Activated gamma-delta T cell treated with Interleukin-2 at 50 U/mL for 16 hours (primary cell): Measurements from ENCODE around the gene PAQR3.
"Not testable (repeated sequence)": the region's sequence is repeated elsewhere in the genome, so short reads cannot be mapped to it uniquely, and the experiment has no call there.

Experiments
- DNase-seq: peaks from one replicate; pipeline ENCODE4 v3.0.0-alpha.2; 2020

Gene PAQR3

DNA sequence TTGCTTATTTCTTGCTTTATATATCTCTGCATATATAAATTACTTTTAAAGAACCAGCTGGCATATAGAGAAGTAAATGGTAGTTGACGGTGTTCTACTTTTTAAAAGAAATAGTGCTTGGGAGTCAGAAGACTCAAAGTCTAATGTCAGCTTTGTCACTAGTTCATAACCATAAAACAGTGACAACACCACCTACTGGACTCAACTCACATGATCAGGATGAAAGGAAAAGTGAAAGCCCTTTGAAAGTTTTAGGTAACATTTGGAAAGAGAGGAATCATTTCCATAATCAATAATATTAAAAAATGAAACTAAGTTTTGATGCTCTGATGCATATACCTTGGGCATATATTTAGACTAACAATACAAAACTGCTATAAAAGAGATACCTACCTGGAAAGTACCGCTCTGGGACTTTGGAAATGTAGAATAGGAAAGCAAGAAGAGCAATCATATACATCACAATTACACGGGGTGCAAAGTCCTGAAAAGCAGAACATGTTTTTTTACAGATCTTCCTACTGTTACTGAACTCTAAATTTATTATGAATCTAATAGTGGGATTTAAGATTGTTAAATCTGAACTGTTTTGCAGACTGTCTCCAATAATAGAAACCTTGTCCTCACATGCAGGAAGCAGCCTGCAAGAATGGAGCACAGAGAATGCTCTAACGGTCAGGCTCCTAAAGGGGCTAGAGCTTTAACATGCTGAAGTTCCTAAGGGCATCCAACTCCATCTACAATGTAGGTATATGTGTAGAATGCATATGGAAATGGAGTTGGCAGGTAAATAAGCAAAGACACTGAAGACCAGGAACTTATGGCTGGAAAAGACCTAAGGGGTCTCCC, 15.6 kb downstream of the PAQR3 start:
- DNase-seq = no peak

DNA sequence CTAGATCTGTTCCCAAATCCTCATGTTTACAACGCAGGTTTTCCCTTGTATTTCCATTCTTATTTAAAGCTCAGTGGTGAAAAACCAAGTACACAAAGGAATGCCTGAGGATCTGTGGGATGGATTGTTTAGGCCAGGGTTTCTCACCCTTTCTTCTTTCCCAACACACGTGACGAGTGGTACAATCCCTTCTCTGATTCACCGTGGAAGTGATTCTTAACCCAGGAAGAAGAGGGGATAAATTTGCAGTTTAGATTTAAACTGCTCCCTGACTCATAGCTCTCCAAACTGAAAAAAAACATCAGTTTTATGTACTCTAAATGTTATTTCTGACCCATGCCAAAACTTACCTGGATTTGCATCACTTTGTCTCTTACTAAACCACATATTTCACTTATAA, 17.0 kb downstream of the PAQR3 start:
- DNase-seq = no peak

DNA sequence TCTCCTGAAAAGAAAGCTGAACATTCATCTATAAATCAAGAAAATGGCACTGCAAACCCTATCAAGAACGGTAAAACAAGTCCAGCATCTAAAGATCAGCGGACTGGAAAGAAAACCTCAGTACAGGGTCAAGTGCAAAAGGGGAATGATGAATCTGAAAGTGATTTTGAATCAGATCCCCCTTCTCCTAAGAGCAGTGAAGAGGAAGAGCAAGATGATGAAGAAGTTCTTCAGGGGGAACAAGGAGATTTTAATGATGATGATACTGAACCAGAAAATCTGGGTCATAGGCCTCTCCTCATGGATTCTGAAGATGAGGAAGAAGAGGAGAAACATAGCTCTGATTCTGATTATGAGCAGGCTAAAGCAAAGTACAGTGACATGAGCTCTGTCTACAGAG, 28.6 kb downstream of the PAQR3 start:
- DNase-seq = no peak

DNA sequence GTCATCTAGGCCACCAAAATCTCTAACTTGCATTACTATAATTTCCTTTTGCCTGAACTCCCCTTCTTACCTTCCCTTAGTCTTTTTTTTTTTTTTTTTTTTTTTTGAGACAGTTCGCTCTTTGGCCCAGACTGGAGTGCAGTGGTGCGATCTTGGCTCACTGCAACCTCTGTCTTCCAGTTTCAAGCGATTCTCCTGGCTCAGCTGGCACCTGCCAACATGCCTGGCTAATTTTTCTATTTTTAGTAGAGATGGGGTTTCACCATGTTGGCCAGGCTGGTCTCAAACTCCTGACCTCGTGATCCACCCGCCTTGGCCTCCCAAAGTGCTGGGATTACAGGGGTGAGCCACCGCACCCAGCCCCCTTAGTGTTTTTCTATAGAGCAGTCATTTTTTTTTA, 30.3 kb downstream of the PAQR3 start:
- not testable (repeated sequence) for DNase-seq

DNA sequence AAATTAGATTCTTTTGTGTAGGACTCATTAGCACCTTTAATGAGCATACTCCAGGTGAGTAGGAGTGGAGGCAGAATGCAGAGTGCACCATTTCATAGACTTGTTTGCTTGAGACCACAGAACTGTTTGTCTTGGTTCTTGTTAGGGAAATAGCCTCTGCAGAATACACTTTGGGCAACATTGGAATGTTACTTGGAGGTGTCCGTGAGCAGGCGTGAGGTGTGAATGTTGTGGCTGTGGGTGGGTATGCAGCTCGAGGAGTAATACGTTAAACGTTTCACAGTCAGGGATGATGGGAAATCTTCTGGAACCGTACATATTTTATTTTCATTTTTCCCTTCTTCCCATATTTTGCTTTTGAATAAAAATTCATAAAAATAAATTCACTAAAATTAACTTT, 31.6 kb downstream of the PAQR3 start:
- DNase-seq = no peak

DNA sequence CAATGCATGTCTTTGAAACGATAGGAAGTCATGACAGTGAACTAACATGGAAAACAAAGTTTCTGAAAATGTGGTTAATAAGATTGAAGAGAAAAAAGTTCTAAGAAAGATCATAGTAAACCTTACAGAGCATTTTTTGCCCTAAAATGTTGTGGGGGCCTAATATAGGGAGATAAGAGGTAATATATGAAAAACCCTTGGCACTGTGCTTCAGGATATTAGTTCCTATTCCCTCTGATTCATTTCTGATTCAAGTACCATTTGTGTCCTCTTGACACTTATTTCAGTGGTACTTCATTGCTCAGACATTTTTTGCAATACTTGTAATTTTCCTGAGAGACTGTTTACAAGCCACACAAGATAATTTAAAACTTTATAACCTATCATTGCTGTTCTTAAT, 35.1 kb downstream of the PAQR3 start:
- no peak for DNase-seq

DNA sequence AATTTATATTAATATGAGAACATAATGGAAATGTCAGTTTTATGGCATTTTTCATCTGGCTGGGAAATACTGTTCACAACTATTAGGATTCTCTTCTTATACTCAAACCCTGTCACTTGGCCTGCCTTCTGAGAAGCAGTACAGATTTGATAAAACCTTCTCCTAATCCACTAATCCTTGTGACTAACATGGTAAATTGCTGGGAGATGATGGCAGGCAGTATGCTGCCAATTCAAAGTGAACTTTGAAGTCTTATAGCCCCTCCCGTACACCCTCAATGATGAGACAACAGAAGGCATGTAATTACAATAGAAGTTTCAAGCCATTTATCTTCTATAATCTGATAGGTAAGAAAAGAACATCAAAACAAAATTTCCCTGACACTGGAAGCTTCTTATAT, 36.9 kb downstream of the PAQR3 start:
- DNase-seq = no peak

DNA sequence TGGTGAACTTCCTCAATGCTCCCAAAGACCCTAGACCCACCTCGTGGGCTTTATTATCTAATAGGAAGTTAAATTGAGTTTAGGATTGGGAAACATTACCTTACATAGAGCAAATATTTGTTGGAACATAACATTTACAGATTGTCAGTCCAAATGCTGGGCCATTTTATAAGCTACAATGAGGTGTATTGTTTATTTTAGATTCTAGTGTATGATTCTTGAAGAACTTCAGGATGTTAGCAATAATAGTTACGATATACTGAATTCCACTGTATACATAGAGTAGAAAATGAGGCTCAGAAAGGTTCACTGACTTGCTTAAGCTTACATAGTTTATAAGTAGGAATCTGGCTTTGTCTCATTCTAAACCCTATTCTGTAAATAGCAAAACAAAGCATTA, 37.4 kb downstream of the PAQR3 start:
- DNase-seq = no peak

DNA sequence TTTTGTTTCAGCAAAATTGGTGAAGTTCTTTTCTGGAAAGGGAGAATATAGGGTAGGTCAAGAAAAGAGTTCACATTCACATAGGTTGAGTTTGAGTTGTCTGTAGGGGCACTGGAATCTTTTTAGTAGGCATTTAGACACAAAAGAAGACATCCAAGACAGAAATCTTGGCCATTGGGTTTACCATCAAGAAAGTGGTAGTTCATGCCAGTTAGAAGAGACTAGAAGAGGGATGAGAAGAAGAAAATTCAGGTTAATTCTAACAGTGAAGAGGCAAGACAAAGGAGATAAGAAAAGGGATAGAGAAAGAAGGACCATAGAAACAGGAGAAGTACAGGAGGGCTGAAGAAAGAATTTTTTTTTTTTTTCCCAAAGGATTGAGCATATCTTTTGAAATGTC, 39.9 kb downstream of the PAQR3 start:
- DNase-seq = no peak

DNA sequence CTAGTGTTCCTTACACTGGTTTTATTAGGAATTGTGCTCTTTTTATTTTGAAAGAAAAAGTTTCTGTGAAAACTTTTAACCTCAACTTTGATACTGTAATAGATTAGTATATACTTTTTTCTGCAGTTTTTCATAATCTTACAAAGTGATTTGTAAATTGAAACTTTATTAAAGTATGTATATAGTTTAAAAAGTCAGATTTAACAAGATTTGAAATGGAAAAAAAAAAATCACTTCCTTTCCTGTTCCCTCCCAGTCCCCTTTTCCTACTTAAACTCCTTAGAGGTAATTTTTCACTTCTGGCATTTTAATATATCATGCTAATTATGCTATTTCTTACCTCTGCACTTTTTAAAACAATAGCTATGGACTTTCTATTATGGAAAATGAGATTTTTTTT, 49.3 kb downstream of the PAQR3 start:
- no peak for DNase-seq

DNA sequence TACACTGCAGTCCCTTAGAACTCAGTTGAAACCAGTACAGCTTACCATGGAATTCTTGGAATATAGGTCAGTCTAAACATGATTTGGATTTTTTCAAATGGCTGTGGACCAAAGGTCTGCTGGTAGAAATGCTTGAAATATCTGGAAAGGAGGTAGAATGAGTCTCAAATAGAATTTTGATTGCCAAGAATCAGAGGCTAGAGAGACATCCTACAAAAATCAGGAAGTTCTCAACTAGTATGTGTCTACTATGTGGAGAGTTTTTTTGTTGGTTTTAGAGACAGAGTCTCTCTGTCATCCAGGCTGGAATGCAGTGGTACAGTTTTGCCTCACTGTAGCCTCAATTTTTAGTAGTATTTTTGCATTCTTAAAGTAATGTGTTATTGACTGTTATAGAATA, 53.6 kb downstream of the PAQR3 start:
- DNase-seq = no peak

DNA sequence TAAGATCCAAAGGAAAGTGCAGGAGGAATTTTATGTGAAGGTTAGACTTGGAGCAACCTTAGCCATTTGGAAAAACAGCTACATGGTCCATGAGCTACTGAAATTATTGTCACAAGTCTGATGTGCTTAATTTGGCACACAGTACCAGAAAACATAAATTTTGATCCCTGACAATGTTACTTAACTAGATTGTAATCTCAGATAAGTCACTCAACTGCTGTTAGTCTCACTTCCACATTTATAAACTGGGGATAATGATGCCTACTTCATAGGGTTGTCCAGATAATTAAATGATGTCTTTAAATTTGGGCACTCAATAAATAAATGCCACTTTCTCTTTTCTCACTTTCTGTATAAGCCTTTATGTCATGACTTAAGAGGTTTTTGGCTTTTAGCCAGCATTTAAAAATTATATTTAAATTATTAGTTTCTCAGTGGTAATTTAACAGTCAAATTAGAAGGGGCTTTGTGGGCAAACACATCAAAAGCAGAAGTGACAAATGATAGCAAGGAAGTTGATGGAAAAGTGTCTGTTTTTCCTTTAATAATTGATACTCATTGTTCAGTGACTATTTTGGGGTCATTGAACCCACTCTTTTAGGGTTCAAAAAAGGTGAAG, 58.3 kb downstream of the PAQR3 start:
- no peak for DNase-seq

DNA sequence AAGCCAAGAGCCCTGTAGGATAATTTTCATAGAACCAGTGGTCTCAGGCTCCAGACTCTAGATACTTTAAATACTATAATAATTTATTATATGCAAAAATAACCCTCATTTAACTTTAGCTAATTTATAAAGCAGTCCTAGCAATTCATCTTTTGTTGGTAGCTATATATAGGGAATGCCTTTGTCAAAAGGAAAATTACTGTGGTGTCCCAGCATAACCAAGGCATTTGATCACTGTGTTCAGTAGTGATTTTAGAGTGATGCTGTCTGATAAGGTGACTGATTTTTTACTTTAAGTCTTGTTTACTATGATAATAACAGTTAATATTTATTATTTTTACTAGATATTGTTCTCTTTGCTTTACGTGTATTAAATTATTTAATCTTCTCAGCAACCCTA, 61.2 kb downstream of the PAQR3 start:
- DNase-seq = no peak

DNA sequence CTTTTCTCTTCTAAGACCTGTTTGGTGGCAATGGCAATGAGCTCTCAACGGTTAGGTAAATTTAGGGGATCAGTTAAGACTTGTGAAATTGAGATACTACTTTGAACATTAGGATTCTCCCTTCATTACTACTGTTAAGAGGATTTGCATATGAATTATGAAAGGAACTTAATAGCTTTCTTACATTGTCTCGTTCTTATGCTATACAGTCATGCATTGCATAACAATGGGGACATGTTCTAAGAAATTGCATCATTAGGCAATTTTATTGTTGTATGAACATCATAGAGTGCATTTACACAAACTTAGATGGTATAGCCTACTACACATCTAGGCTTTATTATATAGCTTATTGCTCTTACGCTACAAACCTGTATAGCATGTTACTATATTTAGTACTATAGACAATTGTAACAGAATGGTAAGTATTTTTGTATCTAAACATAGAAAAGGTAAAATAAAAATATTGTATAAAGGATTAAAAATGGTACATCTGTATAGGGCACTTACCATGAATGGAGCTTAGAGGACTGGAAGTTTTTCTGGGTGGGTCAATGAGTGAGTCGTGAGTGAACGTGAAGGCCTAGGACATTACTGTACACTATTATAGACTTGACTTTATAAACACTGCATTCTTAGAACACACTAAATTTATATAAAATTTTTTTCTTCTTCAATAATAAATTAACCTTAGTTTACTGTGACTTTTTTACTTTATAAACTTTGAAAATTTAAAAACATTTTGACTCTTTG, 62.5 kb downstream of the PAQR3 start:
- DNase-seq = no peak

DNA sequence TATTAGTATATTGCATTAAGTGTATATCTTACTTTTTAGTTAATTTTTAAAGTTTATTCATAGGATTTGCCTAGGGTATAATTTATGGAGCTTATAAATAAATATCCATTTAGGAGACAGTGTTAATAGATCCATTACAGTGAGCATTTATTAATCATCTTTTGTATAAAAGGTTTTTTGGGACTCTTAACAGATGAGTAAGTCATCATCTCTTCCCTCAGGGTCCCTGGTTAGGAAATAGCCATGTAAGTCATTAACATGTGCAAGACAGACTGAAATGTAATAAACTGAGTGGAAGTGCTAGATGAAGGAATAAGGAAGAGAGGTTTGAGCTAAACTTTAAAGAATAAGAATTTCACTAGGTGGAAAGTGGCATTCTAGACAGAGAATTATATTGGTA, 69.2 kb downstream of the PAQR3 start:
- DNase-seq = no peak

DNA sequence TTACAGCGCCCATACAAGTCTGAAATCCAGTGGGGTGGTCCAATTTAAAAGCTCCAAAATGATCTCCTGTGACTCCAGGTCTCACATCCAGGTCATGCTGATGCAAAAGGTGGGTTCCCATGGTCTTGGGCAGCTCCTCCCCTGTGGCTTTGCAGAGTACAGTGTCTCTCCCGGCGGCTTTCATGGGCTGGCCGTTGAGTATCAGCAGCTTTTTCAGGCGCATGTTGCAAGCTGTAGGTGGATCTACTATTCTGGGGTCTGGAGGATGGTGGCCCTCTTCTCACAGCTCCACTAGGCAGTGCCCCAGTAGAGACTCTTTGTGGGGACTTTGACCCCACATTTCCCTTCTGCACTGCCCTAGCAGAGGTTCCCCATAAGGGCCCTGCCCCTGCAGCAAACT, 70.5 kb downstream of the PAQR3 start:
- DNase-seq = not testable (repeated sequence)

DNA sequence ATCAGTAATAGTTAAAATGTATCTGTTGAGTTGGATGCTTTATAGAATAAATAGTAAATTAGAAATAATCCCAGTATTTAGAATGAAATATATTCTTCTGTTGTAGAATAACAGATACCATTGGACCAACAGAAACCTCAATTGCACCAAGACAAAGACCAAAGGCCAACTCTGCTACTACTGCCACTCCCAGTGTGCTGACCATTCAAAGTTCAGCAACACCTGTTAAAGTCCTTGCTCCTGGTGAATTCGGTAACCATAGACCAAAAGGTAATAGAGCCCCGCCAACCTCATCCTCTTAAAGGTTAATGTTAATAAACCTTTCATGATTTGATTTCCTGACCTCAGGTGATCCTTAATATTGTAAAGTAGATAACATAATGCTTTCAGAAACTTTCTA, 73.8 kb downstream of the PAQR3 start:
- DNase-seq = no peak

DNA sequence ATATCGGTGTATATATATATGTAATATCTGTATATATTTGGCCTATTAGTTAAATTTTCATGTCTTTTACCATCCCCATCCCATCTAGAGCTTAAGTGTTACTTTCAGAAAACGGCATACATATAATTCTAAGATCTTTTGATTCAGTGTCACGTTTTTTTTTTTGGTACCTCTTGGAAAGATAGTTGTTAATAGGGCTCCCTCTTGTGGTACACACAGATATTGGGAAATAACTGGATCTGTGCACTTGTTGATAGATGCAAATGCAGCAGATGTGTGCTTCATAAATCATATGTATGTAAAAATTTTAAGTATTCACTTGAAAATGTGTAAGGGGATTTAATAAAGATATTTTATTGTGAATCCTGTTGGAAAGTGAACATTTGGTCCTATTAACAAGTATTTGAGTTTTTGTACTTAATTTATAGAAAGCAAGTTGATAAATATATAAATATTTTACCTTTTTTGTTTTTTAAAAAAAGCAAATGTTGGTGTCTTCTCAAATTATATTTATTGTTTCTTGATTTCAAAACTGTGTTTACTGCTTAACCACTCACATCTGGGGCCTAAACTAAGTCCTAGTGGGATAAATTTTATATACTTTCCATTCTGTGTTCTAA, 74.7 kb downstream of the PAQR3 start:
- DNase-seq = peak; percentile 4

DNA sequence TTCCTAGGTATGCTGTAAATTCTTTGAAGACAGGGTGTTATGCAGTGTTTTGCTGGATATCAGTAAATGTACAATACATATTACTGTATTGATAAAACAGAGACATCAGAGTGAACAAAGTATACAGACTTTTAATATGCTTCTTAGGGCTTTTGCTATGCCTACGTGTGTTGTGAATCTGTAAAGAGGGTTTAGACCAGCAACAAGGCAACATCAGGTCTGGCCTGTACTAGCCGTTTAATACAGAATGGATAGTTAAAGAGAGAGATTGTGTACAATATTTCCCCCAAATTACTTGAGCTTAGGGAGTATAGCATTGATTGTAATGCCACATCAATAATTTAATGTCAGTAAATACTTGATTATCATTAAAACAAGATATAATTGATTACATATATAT, 75.2 kb downstream of the PAQR3 start:
- DNase-seq = no peak

DNA sequence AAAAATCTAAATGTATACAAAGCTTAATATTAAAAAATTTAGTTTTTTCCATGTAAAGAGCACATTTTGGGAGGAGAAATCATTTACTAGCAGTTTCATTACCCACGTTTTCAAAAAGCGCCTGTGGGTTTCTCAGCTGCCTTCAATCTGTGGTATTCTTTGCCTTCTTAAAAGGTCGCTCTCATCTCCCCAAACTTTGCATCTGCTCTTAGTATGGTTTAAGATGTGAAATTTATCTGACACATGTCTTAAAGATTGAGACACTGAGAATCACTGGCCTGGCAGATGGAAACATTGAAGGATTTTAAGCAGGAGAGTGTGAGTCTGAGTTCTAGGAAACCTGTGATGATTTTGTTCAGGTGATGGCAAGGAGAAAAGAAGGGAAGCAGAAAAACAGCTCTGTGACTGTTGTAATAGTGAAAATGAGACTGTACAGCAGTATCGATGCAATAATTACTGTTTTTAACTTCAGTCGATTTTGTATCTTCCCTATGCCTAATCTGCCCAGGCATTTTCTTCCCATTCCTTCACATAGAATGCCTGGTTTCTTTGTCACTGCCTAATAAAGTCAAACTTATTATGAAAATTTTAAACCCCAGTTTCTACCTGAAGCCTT, 75.9 kb downstream of the PAQR3 start:
- DNase-seq = no peak

DNA sequence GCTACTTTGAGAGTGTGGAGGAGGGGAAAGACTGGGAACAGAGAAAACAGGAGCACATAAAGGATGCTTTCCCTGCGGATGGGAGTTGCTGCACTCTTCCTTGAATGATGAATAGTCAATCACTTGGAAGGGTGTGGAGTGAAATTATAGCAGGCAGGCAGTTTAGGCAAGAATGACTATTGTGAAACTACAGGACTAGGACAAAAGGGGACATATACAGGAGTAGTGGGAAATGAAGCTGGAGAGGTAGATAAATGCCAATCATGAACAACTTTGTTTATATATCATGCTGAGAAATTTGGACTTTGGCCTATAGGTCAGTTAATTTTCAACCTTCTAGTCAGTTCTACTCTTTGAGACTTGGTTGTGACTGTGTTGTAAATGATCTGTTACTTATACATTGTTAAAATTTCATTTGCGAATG, 76.9 kb downstream of the PAQR3 start:
- no peak for DNase-seq
